Parietal lobe (tissue), 1 donor: ENCODE data around the gene SRP54. TPM values are rescaled to one million over a fixed set of nuclear protein-coding genes. Genes with fewer than 3 reads are reported as not detected.

Experiments used
- total RNA-seq: library from RNA; depleted of rRNA; stranded (reverse); fragments of >200 nt; gene quantifications from one replicate; pipeline ENCODE4 v1.2.3, GENCODE V29; 2014

Gene SRP54
- 71.4 TPM for total RNA-seq

GRCh38 chr14:34982421-34983147 lies at the start of gene SRP54:
SRP54 (plus strand) TSS chr14:34982992; CDS start chr14:34996710, 13,718 bp downstream.

GRCh38 chr14:35046048-35046750 lies 63.4 kb downstream of the SRP54 start, which contains the start of gene FAM177A1:
FAM177A1 (plus strand) TSS chr14:35046272; CDS start chr14:35046464, 192 bp downstream.

Other genes with a start within 250 kb of the SRP54 start
- 40.7 TPM for gene BAZ1A, start 107.6 kb upstream of the SRP54 start, total RNA-seq
- gene FAM177A1, start 63.3 kb downstream of the SRP54 start, total RNA-seq = 41.6 TPM
- 62.9 TPM for gene PPP2R3C, start 139.0 kb downstream of the SRP54 start, total RNA-seq
- 30.4 TPM for gene PRORP, start 139.6 kb downstream of the SRP54 start, total RNA-seq